IMR-90 (cell line): ENCODE measurements around the gene DLX6. TPM values are rescaled to one million over a fixed set of nuclear protein-coding genes. Genes with fewer than 3 reads are reported as not detected.

Experiments used
- ATAC-seq: fragments of 200-7000 bp; cut with Tn5 transposase; 2 replicates; pipeline ENCODE4 v1.9.1; 2020; ENCODE audit warnings: low read depth, mild to moderate bottlenecking, moderate library complexity
- BruUV-seq: library from RNA; stranded (reverse); fragments of 400-500 nt; replicated peaks from 2 replicates; lab custom pipeline; 2021; lab: Mats Ljungman, UMichigan
- CTCF ChIA-PET: fragments of 300-600 bp; formaldehyde crosslinking; extraction: SDS; loops from one replicate; lab custom pipeline; 2021; ENCODE audit warnings: antibody characterized with exemption; lab: Yijun Ruan, JAX
- POLR2A ChIA-PET: fragments of 300-600 bp; sonication (Branson Sonifier 250); formaldehyde crosslinking; loops from one replicate; lab custom pipeline; 2022; ENCODE audit warnings: antibody characterized with exemption; ENCODE audit not compliant: unreplicated experiment; lab: Charles Lee
- DNase-seq: peaks from one replicate; pipeline ENCODE4 v3.0.0; 2013
- H2AFZ ChIP-seq: replicated peaks from 2 replicates; pipeline ENCODE3; 2013; ENCODE audit warnings: low read length, mild to moderate bottlenecking; ENCODE audit not compliant: poor library complexity
- H2AK5ac ChIP-seq: 2 replicates; pipeline ENCODE4 v1.6.1; 2013; ENCODE audit warnings: low read depth, low read length, inconsistent platforms
- H2AK9ac ChIP-seq: replicated peaks from 2 replicates; pipeline ENCODE3; 2013; ENCODE audit warnings: mild to moderate bottlenecking, low read depth, low read length, moderate library complexity; ENCODE audit not compliant: poor library complexity
- H2BK120ac ChIP-seq: 2 replicates; pipeline ENCODE4 v1.6.1; 2013; ENCODE audit warnings: low read depth, low read length, inconsistent platforms
- H2BK15ac ChIP-seq: 3 replicates; pipeline ENCODE4 v1.6.1; 2013; ENCODE audit warnings: low read depth, low read length, inconsistent platforms
- H2BK20ac ChIP-seq: 2 replicates; pipeline ENCODE4 v1.6.1; 2013; ENCODE audit warnings: low read depth, mild to moderate bottlenecking, inconsistent platforms, low read length, moderate library complexity
- H2BK5ac ChIP-seq: 2 replicates; pipeline ENCODE4 v1.6.1; 2013; ENCODE audit warnings: mild to moderate bottlenecking, low read depth, low read length, inconsistent platforms; ENCODE audit not compliant: poor library complexity, severe bottlenecking
- H3K14ac ChIP-seq: replicated peaks from 2 replicates; pipeline ENCODE4 v1.6.1; 2013; ENCODE audit warnings: low read depth, low read length, inconsistent platforms
- H3K18ac ChIP-seq: 2 replicates; pipeline ENCODE4 v1.6.1; 2013; ENCODE audit warnings: low read depth, low read length, control low read depth
- H3K23ac ChIP-seq: 2 replicates; pipeline ENCODE4 v1.6.1; 2013; ENCODE audit warnings: low read depth, low read length, inconsistent platforms
- H3K27ac ChIP-seq: 2 replicates; pipeline ENCODE4 v1.5.1; 2013; ENCODE audit warnings: mild to moderate bottlenecking, control low read depth, low read length; ENCODE audit not compliant: insufficient read depth
- H3K27me3 ChIP-seq: 2 replicates; pipeline ENCODE4 v1.6.1; 2013; ENCODE audit warnings: low read length; ENCODE audit not compliant: control insufficient read depth, insufficient read depth
- H3K36me3 ChIP-seq: 2 replicates; pipeline ENCODE4 v1.6.1; 2013; ENCODE audit warnings: low read length, mixed read lengths; ENCODE audit not compliant: control insufficient read depth, insufficient read depth
- H3K4ac ChIP-seq: 2 replicates; pipeline ENCODE4 v1.6.1; 2013; ENCODE audit warnings: low read depth, low read length, inconsistent platforms
- H3K4me1 ChIP-seq: 2 replicates; pipeline ENCODE4 v1.6.1; 2013; ENCODE audit warnings: low read length, mixed read lengths; ENCODE audit not compliant: control insufficient read depth, insufficient read depth
- H3K4me2 ChIP-seq: 2 replicates; pipeline ENCODE4 v1.6.1; 2013; ENCODE audit warnings: low read depth, mild to moderate bottlenecking, control low read depth, low read length, moderate library complexity
- H3K4me3 ChIP-seq: 2 replicates; pipeline ENCODE4 v1.5.1; 2013; ENCODE audit warnings: low read depth, mild to moderate bottlenecking, control low read depth, low read length, moderate library complexity; ENCODE audit not compliant: insufficient read depth
- H3K56ac ChIP-seq: 2 replicates; pipeline ENCODE4 v1.6.1; 2013; ENCODE audit warnings: low read length, inconsistent platforms; ENCODE audit not compliant: insufficient read depth; ENCODE audit errors: extremely low read depth
- H3K79me1 ChIP-seq, 2 experiments: 2 replicates each; pipeline ENCODE4 v1.6.1; 2013; ENCODE audit warnings: low read length in 2 of 2, inconsistent platforms in 1 of 2, low read depth in 1 of 2
- H3K9ac ChIP-seq: 2 replicates; pipeline ENCODE4 v1.6.1; 2013; ENCODE audit warnings: low read depth, low read length, control low read depth
- H3K9me1 ChIP-seq: 2 replicates; pipeline ENCODE4 v1.6.1; 2013; ENCODE audit warnings: low read length, inconsistent platforms; ENCODE audit not compliant: insufficient read depth
- H3K9me3 ChIP-seq: 2 replicates; pipeline ENCODE4 v1.6.1; 2013; ENCODE audit warnings: low read length; ENCODE audit not compliant: control insufficient read depth, insufficient read depth
- H4K20me1 ChIP-seq: 2 replicates; pipeline ENCODE4 v1.6.1; 2013; ENCODE audit warnings: low read length, inconsistent platforms; ENCODE audit not compliant: insufficient read depth
- H4K5ac ChIP-seq: 2 replicates; pipeline ENCODE4 v1.6.1; 2013; ENCODE audit warnings: mild to moderate bottlenecking, low read depth, low read length, control low read depth
- H4K8ac ChIP-seq, 2 experiments: 2 replicates each; pipeline ENCODE4 v1.6.1; 2013; ENCODE audit warnings: low read depth in 2 of 2, low read length in 2 of 2, control low read depth in 1 of 2, inconsistent platforms in 1 of 2
- H4K91ac ChIP-seq: 2 replicates; pipeline ENCODE4 v1.6.1; 2013; ENCODE audit warnings: low read depth, low read length, inconsistent platforms; ENCODE audit not compliant: insufficient read depth
- BHLHE40 ChIP-seq: fragments of 150-350 bp; IDR thresholded peaks from 2 replicates; pipeline ENCODE4 v1.6.1; 2016; ENCODE audit warnings: mild to moderate bottlenecking, low read depth, low read length
- CEBPB ChIP-seq: IDR thresholded peaks from 2 replicates; pipeline ENCODE4 v1.6.1; 2012; ENCODE audit warnings: low read depth, low read length, improper control_type of control experiment
- CTCF ChIP-seq: conservative IDR thresholded peaks from 2 replicates; pipeline ENCODE4 v1.5.1; 2012; ENCODE audit warnings: mild to moderate bottlenecking, low read depth, low read length, improper control_type of control experiment
- ELK1 ChIP-seq: fragments of 150-350 bp; IDR thresholded peaks from 2 replicates; pipeline ENCODE4 v1.6.1; 2016; ENCODE audit warnings: low read depth, mild to moderate bottlenecking, low read length, moderate library complexity, borderline replicate concordance
- MAFK ChIP-seq: IDR thresholded peaks from 2 replicates; pipeline ENCODE4 v1.6.1; 2012; ENCODE audit warnings: low read depth, low read length, improper control_type of control experiment
- RCOR1 ChIP-seq: IDR thresholded peaks from 2 replicates; pipeline ENCODE4 v1.6.1; 2012; ENCODE audit warnings: mild to moderate bottlenecking, low read length, improper control_type of control experiment; ENCODE audit not compliant: insufficient replicate concordance
- RFX5 ChIP-seq: IDR thresholded peaks from 2 replicates; pipeline ENCODE4 v1.8.0; 2012; ENCODE audit warnings: low read depth, mild to moderate bottlenecking, low read length, moderate library complexity
- USF2 ChIP-seq: fragments of 150-350 bp; IDR thresholded peaks from 2 replicates; pipeline ENCODE4 v1.6.1; 2017; ENCODE audit warnings: mild to moderate bottlenecking, antibody characterized with exemption, low read length, low read depth
- WGBS, 2 experiments: methylation state at CpG; one replicate each; pipeline versions ENCODE4 v1.1.5 to v1.1.7; 2013; ENCODE audit warnings: missing lambda C conversion rate in 2 of 2; ENCODE audit not compliant: insufficient read length in 1 of 2; ENCODE audit errors: extremely low coverage in 2 of 2; 5-methylcytosine and 5-hydroxymethylcytosine counted together
- dilution Hi-C: fragments of 300-500 bp; cut with HindIII; formaldehyde crosslinking; loops from one replicate; pipeline ENCODE4 v1.14.3; 2018; ENCODE audit warnings: low sequenced_read_pairs; ENCODE audit not compliant: unreplicated experiment
- in situ Hi-C: fragments of 300-500 bp; cut with MboI; formaldehyde crosslinking; loops from 3 replicates; pipeline ENCODE4 v1.14.3; 2019; ENCODE audit warnings: low sequenced_read_pairs, inconsistent platforms, mixed read lengths
- intact Hi-C: fragments of 100-400 bp; cut with micrococcal nuclease; formaldehyde crosslinking; loops from 2 replicates; pipeline ENCODE4 v1.10.0; 2022
- polyA plus RNA-seq, 3 experiments: library from polyadenylated mRNA; depleted of rRNA; stranded (reverse); fragments of >200 nt; gene quantifications; 2 replicates each; pipeline ENCODE4 v1.2.3, GENCODE V29; 2012; ENCODE audit warnings: low replicate concordance in 1 of 3
- total RNA-seq: library from RNA; depleted of rRNA; stranded (reverse); fragments of >200 nt; gene quantifications from 2 replicates; pipeline ENCODE4 v1.2.3, GENCODE V29; 2012

DLX6 gene
- total and polyA plus RNA-seq, 2 of the 4 experiments (the other 2 are of a cell fraction) = not detected

GRCh38 chr7:97018791-97019531 lies 13.6 kb downstream of the DLX6 start:
- H2BK120ac ChIP-seq = no peak overlapping the region
- intact Hi-C loops = no loop called here
- DNase-seq (no peak), ATAC-seq (no peak)
- no peaks in the 10 kb centered on the region for H3K79me1 ChIP-seq
- H2BK20ac ChIP-seq = no peak overlapping the region
- H3K18ac ChIP-seq = no peak overlapping the region
- H3K23ac ChIP-seq = no peak overlapping the region
- CTCF ChIA-PET = interaction anchor here (1.4 to 1.6 kb wide), 2 partner anchors 9 to 1103 kb away, joined by 3 to 6 read pairs; no protein-coding TSS in a partner anchor
- H4K91ac ChIP-seq = no peak overlapping the region
- H3K9me3 ChIP-seq = peaks cover 7% of the 10 kb centered on the region
- H4K20me1 ChIP-seq = no peaks in the 10 kb centered on the region
- no peak overlapping the region for H2BK15ac ChIP-seq
- no peak overlapping the region for H3K9ac ChIP-seq
- peaks cover 77% of the 10 kb centered on the region for H3K27me3 ChIP-seq
- no peak overlapping the region for H2AFZ ChIP-seq
- H3K9me1 ChIP-seq = no peaks in the 10 kb centered on the region
- no peak overlapping the region for H3K4ac ChIP-seq
- no peaks in the 10 kb centered on the region for H3K36me3 ChIP-seq
- H2AK9ac ChIP-seq = no peak overlapping the region
- H3K56ac ChIP-seq = no peak overlapping the region
- H3K4me3 ChIP-seq = no peak overlapping the region
- H3K27ac ChIP-seq = no peak overlapping the region
- H3K4me1 ChIP-seq = no peaks in the 10 kb centered on the region
- in situ Hi-C loops = no loop called here
- no peak overlapping the region for H2AK5ac ChIP-seq
- H4K8ac ChIP-seq = no peak overlapping the region
- H3K4me2 ChIP-seq = no peak overlapping the region
- TF ChIP-seq CTCF (no peak), CEBPB (no peak), RCOR1 (no peak), RFX5 (no peak), USF2 (no peak), MAFK (no peak), BHLHE40 (no peak), ELK1 (no peak)
- H4K5ac ChIP-seq = no peak overlapping the region
- dilution Hi-C loops = no loop called here
- no peak overlapping the region for H2BK5ac ChIP-seq
- POLR2A ChIA-PET = no interaction called here
- 4% methylated on average over 8 of the region's 19 CpGs; no CpG with 5 or more reads in 1 of the 2 experiments for WGBS, 2 experiments
- BruUV-seq = no TSS peak
- no peak overlapping the region for H3K14ac ChIP-seq
